ENCODE results near the gene EAPP.

- TF ChIP-seq CTCF (conservative IDR thresholded peaks at IDR 0.05) (no peak), EZH2 (IDR thresholded peaks at IDR 0.05; ENCODE audit: low read depth) (no peak)
These were observed 30.2 kb upstream of the EAPP start for GRCh38 chr14:34569750-34570149.

All from PC-9 (cell line).